Measurements from ENCODE around the gene EIF3D. TPM values are rescaled to one million over a fixed set of nuclear protein-coding genes. Genes with fewer than 3 reads are reported as not detected.
A peak's percentile ranks its signal among the peaks of the same experiment; 100 is the strongest.

The EIF3D gene
- total and polyA plus RNA-seq, 2 of the 8 experiments (the other 6 are each of a cell fraction or from before 2014, with no cell fraction given), result 195 to 408 TPM

DNA sequence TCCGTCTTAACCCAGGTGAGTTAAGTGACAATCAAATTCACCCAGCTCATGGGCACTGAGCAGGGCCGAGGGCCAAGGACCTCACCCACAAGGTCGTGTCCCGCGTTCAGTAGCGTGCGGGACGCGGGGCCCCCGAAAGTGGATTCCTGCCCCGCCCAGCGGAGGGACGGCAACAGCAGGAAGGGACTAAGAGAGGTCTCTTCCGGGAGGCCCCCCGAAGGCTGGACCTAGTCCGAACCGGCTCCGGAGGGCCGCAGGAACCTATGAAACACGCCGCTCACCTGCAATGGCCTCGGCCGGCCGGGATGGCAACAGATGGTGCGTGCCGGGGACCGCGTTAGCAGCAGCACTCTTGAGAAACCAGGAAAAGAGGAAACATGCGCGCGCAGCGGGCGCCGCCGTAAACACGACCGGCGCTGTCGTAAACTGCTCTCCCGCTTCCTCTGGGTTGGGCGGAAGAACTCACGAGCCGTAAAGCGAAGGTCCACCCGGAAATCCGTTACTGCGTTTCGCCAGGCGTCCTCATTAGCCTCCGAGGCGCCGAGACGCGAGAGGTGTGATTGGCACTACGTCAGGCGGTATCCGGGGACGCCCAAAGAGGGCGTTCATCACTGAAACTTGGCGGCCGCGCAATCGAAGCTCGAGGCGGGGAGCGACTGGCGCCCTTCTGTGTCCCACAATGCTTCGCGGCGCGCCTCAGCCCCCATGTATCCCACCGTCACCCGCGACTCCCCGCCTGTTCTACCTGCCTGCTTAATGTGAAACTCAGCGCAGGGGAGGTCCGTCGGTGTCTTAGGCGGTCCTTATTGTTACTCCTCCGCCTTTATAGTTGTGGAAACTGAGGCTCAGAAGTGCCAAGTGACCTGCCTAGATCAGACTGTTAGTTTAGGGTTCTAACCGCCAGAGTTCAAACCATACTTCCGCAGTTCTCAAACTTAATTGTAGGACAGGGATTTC is at the start of gene EIF3D (continued):
- TF ChIP-seq, protein P1, sequence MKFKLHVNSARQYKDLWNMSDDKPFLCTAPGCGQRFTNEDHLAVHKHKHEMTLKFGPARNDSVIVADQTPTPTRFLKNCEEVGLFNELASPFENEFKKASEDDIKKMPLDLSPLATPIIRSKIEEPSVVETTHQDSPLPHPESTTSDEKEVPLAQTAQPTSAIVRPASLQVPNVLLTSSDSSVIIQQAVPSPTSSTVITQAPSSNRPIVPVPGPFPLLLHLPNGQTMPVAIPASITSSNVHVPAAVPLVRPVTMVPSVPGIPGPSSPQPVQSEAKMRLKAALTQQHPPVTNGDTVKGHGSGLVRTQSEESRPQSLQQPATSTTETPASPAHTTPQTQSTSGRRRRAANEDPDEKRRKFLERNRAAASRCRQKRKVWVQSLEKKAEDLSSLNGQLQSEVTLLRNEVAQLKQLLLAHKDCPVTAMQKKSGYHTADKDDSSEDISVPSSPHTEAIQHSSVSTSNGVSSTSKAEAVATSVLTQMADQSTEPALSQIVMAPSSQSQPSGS (IDR thresholded peaks at IDR 0.05; ENCODE audit: low read length), result peak; percentile 81; the same call in 1 of the 2 replicates
- TF ChIP-seq TCF12 (IDR thresholded peaks at IDR 0.05; ENCODE audit: low read depth, low read length) (0 out of 2 replicates have a peak, but pooled peaks have one; percentile 47), CBX8 (IDR thresholded peaks at IDR 0.05; ENCODE audit: borderline replicate concordance, low read depth, low read length) (no peak), RNF2 (IDR thresholded peaks at IDR 0.05; ENCODE audit: borderline replicate concordance, low read depth, low read length, missing control alignments, poor library complexity, severe bottlenecking) (no peak), CHD2 (IDR thresholded peaks at IDR 0.05; ENCODE audit: low read length) (no peak), RAD21 (IDR thresholded peaks at IDR 0.05 in 1 of 2, conservative IDR thresholded peaks at IDR 0.05 in 1 of 2; ENCODE audit: low read depth in 2 of 2, low read length in 2 of 2) (no peak), JUN (IDR thresholded peaks at IDR 0.05; ENCODE audit: low read depth, low read length) (no peak), SIX5 (IDR thresholded peaks at IDR 0.05; ENCODE audit: low read depth, low read length) (peak; percentile 30; the same call in 1 of the 2 replicates), EGR1 (IDR thresholded peaks at IDR 0.05; ENCODE audit: borderline replicate concordance, low read depth, low read length) (peak; percentile 37; the same call in 1 of the 2 replicates)
- TF ChIP-seq, protein P2, sequence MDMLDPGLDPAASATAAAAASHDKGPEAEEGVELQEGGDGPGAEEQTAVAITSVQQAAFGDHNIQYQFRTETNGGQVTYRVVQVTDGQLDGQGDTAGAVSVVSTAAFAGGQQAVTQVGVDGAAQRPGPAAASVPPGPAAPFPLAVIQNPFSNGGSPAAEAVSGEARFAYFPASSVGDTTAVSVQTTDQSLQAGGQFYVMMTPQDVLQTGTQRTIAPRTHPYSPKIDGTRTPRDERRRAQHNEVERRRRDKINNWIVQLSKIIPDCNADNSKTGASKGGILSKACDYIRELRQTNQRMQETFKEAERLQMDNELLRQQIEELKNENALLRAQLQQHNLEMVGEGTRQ (IDR thresholded peaks at IDR 0.05; ENCODE audit: low read length), result 0 out of 2 replicates have a peak, but pooled peaks have one; percentile 29
- TF ChIP-seq, protein P3, sequence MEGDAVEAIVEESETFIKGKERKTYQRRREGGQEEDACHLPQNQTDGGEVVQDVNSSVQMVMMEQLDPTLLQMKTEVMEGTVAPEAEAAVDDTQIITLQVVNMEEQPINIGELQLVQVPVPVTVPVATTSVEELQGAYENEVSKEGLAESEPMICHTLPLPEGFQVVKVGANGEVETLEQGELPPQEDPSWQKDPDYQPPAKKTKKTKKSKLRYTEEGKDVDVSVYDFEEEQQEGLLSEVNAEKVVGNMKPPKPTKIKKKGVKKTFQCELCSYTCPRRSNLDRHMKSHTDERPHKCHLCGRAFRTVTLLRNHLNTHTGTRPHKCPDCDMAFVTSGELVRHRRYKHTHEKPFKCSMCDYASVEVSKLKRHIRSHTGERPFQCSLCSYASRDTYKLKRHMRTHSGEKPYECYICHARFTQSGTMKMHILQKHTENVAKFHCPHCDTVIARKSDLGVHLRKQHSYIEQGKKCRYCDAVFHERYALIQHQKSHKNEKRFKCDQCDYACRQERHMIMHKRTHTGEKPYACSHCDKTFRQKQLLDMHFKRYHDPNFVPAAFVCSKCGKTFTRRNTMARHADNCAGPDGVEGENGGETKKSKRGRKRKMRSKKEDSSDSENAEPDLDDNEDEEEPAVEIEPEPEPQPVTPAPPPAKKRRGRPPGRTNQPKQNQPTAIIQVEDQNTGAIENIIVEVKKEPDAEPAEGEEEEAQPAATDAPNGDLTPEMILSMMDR (IDR thresholded peaks at IDR 0.05; ENCODE audit: control extremely low read depth in 1 of 3, insufficient read depth in 1 of 3, low read depth in 1 of 3, low read length in 3 of 3), result 0 out of 4 replicates have a peak, but pooled peaks of 1 of the 3 experiments have one; percentile 4
